Fibroblast of skin of right quadriceps (primary cell): ENCODE data around the gene GARS1.
"Not testable (repeated sequence)": the region's sequence is repeated elsewhere in the genome, so short reads cannot be mapped to it uniquely, and the experiment has no call there.

Experiments used
- DNase-seq: peaks from one replicate; pipeline ENCODE4 v3.0.0-alpha.2; 2013

The GARS1 gene

GRCh38 chr7:30575910-30576309 is 18.8 kb upstream of the GARS1 start:
- DNase-seq: no peak

- no peak for DNase-seq
Observed at GRCh38 chr7:30583181-30583580, 11.5 kb upstream of the GARS1 start.

- no peak for DNase-seq
Observed at GRCh38 chr7:30584415-30584814, 10.3 kb upstream of the GARS1 start.

- DNase-seq: no peak
Observed at GRCh38 chr7:30584965-30585364, 9.7 kb upstream of the GARS1 start.

- no peak for DNase-seq
Observed at GRCh38 chr7:30585675-30586074, 9.0 kb upstream of the GARS1 start.

- not testable (repeated sequence) for DNase-seq
Observed at GRCh38 chr7:30587547-30587946, 7.1 kb upstream of the GARS1 start.

GRCh38 chr7:30589111-30589510 is 5.6 kb upstream of the GARS1 start:
- DNase-seq: no peak

DNA sequence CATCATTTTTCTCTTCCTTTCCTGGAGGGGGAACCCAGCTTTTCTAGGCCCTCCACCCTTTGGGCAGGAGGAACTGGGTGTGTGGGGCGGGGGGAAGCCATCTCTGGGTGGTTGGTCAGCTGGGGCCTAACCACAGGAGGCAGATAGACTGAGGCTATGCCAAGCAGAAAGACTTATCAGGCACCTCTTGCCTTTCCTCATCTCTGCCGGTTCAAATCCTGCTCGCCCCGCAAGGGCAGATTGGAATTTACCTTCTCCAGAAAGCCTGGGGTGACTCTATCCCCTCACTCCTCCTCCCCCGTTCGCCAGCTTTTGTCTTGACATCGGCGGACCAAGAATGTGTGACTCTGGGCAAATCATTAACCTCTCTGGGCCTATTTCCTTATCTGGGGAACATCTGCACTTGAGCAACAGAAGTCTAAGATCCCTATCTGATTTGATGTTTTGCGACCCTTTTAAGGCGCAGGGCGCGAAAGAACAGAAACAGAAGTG is 584 bp upstream of the GARS1 start:
- no peak for DNase-seq

GRCh38 chr7:30595436-30596013 is 847 bp downstream of the GARS1 start:
- peak; percentile 14 for DNase-seq

DNA sequence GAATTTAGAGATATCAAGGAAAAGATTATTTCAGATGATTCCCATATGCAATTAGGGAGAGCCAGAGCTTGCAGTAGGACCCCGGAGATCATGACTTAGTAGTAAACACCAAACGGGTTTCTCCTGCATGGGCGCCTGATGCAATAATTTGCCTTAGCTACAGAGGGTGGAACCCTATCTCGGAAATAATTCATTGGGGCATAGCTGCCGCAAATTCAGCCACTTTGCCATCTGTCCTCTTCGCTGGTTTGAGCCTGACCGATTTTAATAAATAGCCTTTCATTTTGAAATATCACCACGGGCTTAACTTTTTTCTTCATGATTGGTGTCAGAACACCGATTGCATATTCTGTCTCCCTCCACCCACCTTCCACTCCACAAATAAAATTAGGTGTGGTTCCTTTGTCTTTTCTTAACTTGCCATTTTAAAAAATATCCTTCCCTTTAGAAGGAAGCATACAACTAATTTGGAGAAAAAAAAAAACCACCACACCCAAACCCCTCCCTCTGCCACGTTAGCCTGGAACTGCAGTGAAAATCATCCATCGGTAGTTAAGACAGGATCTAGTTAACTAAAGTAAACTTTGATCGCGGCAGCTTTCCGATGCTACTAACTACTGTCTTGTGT is 1.4 kb downstream of the GARS1 start:
- DNase-seq: peak; percentile 59

DNA sequence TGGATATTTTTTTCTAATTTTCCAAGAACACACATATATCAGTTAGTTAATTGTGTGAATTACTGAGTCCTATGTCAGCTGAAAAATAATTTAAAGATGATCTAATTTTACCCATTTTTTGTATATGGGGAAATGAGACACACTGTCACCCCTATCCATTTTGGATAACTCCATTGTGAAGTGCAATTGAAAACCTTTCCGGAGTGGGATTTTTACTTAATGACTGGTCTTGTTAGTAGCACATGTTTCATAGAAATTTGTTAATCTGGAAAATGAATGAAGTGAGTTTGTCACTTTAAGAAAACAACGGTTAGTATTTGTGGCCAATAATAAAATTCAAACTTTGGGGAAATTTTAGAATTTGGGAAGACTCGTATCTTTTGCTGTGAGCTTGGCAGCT is 2.0 kb downstream of the GARS1 start:
- peak; percentile 7 for DNase-seq

GRCh38 chr7:30598121-30598876 is 3.6 kb downstream of the GARS1 start:
- peak; percentile 28 for DNase-seq

DNA sequence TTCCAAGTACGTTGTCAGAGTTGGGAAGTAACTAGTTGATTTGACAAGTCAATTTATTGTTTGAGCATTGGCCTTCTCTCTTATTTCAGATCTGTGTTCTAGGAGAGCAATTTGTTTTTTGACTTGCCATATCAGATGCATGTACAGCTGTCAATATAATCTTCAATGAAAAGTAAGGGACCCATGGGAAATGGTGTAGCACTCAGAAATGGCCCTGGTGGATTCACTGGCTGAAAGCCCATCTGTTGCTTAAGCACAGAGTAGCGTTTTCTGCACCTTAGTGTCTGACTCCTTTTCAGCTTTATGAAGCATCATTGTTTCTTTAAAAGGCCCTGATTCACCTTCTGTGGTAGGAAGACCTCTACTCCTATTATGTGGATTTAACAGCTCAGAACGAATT is 10.2 kb downstream of the GARS1 start:
- DNase-seq: no peak

DNA sequence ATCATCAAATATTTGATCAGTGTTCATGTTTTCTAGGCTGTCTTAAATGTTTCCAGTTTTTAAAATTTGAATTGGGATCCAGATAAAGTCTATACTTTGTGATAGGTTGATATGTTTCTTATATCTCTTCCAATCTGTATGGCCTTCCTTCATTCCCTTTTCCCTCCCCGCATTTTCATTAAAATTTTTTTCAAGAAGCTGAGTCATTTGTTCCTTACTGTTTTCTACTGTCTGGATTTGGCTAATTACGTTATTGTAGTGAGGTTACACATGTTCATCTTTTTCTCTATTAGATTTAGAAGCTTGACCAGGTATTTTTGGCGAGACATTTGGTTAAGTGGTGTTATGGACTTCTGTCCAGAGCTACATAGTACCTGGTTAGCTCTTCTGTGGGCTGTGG is 11.2 kb downstream of the GARS1 start:
- DNase-seq: no peak

GRCh38 chr7:30612658-30613265 is 18.1 kb downstream of the GARS1 start:
- peak; percentile 30 for DNase-seq

DNA sequence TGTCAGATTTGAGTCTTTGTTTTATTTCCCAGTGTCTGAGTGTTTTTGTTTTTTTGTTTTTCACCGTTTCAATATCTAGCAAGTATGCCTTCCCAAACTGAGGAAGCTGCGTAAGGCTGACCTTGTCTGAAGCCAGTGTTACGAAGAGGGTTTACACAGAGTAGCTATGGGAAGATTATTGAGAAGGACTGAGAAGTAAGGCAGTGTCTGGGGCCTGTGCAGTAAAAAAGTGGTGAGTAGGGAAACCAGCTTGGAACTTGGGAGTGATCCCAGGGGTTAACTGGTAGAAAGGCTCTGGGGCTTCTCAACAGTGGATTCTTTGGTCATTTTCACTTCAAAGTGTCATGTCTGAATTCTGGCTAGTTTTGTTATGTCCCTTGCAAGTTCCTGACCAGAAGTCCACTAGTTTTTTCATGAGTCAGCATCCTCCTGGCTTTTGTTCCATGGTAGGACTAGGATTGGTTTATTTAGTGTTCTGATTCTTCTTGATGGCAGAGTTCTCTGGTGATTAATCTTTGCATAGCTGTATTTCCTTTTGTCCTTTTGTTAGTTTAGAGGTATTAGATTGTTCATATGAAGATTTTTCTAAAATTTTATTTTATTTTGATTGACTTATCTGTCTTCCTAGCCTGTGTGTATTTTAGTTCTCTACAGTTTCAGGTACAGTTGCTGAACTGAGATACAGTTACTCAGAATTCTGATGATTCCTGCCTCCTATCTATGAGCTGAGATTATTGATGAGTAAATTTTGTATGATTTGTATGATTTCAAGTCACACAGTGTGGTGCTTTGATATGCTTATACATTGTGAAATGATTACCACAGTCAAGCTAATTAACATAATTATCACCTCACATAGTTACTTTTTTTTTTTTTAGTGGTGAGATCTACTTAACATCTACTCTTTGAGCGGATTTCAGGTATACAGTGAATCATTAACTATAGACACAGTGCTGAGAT is 19.0 kb downstream of the GARS1 start:
- DNase-seq: no peak

DNA sequence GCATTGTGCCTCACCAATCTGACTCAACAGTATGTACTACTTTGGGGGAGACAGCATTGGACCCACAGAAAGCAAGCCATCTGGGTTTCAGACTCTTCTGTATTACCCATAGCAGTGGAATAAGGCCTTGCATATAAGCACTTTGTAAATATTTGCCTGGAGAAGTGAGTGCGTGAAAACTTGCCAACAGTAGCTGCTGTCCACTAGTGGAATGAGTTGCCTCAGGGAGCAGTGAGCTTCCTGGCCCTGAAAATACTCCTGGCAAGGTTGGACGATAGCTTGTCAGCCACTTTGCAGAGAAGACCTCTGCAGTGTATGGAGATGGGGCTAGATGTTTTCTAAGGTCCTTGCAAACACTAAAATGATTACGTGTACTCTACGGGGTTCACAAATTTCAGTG is 21.6 kb downstream of the GARS1 start:
- no peak for DNase-seq

GRCh38 chr7:30617359-30617758 is 22.7 kb downstream of the GARS1 start:
- DNase-seq: no peak

- DNase-seq: no peak
Observed at GRCh38 chr7:30618080-30618676, 23.5 kb downstream of the GARS1 start.

DNA sequence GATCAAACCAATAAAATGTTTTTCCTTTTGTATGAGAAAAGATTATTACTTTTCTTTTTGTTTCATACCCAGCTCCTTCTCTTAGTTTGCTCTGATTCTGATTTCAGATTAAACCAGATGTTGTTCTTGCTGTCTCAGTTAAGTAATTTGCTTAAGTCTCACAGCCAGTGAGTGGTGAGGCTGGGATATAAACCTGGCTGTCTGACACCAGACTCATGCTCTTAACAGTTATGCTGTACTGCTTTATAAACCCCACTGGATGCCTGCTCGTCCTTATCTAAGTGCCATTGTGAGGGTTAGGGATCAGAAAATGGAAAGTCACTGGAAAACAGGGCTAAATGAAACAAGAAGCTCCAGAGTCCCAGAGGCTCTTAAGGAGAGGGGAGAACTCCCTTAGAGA is 24.3 kb downstream of the GARS1 start:
- no peak for DNase-seq

DNA sequence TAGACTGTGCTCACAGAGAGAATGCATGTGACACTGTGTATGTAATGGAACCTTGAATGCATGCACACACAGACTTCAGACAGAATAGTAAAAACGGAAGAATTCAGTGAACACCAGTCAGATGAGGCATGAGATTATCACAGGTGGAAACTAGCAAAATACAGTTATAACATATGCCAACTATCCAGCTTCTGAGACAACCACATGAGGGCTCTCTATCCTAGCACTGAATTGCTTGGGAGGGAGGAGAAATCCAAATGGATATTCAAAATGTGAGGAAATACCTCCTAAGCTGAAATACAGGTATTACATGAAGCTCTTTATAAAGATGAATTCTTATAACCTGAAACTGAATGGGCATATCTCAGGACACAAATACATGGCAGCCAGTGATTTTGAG is 30.6 kb downstream of the GARS1 start:
- DNase-seq: no peak

DNA sequence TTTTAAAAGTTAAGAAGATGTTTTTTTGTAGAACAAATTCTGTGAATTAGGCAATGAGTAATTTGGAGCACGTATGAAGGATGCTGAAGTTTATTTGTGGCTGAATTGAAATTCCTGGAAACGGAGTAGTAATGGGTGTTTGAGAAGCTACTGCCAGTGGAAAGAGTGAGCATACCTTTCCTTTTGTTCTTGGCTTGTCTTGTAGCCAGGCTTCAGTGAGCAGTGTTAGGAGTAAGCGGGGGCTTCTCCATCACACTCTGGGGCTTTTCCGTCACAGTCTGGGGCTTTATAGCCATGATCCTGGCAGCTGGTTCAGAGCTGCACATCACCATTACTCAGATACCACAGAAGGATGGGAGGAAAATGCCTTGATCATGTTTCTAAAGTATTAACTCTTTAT is 32.3 kb downstream of the GARS1 start:
- no peak for DNase-seq
